Head of caudate nucleus (tissue), 42 donors: ENCODE measurements around the gene ZNF749.
A peak's percentile ranks its signal among the peaks of the same experiment; 100 is the strongest.

Source experiments
- DNase-seq, 42 donors: peaks; one replicate each; pipeline versions ENCODE4 v3.0.0 to v3.0.0-alpha.2; 2020 to 2021; ENCODE audit warnings: mixed read lengths in 7 of 42
- intact Hi-C: fragments of 100-400 bp; cut with DNase I; formaldehyde crosslinking; loops from one replicate; pipeline ENCODE4 v1.15.0; 2022

ZNF749 gene

DNA sequence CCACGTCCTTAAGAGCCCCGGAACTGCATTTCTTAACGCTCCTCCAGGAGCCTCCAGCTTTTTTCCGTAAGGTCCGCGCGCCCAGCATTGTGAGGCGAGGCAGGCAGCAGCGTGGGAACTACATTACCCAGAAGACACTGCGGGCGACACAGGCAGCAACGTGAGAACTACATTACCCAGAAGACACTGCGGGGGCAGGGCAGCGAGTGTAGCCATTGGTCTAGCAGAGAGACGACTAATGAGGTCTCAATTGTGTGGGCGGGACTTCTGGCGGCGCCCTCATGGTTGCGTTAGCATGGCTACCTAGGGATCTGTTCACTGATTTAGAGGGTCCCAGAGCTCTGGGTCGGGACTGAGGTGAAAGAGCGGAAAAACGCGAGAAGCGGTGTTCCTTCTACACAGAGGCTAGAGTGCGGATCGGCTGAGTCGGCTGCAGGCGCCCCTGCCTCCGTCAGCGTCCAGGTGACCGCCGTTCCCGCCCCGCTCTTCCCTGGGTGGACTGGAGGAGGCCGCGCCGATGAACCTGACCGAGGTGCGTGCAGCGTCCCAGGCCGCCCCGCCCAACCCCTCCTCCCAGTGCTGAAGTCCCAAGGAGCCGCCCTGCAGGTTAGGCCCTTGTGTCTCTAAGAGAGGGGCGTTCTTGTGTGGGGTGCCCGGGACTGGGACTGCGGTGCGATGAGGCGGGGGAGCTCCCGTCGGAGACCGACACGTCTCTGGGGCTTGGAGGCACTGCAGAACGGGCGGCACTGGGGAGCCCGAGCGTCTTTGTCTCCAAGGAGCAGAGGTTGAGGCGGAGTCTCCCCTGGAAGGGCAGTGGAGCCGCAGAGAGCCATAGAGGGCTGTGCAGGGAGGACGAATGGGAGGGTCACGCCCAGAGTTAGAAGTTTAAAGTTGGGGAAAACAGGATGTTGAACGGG is at the start of gene ZNF749:
Gene ZNF749, plus strand, starts transcription at position 264 of the 917 bp plus-strand sequence. Its CDS starts 254 bp downstream, at position 518.
- peak; percentile 94 to 100 (median 99) for DNase-seq
- intact Hi-C loops: no loop called here

DNA sequence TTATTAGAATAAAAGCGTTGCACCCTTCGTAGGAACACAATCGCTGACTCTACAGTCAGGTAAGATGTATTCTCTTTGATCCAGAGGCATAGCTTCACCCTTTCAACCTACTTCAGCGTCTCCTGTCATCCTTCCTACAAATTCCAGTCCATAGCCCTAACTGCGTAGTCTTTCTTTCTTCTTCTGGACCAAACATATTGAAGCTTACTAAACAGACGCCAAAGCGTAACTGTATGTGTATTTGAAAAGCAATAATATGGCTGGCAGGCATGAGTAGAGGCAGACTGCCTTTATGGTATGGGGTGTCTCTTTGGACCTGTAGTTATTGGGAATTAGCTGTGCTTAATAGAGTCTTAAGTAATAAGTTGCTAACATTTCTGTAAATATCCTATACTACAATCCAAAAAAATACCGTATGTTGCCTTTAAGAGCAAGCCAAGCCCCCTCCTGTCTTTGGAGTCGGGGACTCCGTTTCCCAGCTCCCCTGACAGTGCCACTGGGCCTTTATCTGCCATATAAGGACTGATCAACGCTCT is 45.9 kb upstream of the ZNF749 start:
- intact Hi-C loops: no loop called here

DNA sequence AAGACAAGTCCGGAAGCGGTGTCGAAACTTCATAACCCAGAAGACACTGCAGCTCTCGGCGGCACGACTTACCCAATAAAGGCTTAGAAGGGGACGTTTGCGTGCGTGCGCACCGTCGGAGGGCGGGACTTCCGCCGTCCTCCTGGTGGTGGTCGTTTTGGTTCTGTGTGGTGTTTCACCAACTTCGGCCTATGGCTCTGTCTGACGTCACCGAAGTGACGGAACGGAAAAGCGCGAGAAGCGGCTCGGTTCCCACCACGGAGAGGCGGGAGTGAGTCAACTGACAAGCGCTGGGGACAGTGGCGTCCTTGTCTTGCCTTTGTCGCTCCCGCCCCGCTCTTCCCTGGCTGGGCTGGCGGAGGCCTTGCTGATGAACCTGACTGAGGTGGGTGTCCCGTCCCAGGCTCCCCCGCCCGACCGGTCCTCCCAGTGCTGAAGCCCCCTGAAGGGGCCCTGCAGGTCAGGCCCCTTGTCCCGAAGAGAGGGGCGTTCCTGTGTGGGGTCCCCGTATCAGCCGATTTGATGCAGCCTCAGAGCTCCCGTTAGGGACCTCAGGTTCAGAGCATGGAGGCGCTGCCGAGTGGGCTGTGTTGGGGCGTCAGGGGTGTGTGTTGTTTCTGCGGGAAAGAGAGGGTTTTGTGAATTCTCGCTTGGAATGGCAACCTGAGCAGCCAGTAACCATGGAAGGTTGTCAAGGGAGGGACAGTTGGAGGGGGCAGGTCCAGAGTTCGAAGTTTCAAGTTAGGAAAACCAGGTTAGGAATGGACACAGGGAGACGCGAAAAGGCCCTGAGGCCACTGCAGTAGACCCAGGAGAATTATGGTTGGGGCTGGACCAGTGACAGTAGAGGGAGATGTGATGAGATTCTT is 45.2 kb upstream of the ZNF749 start, which contains the start of gene ZNF548:
Gene ZNF548, plus strand, starts transcription at position 125 of the 869 bp plus-strand sequence. Its CDS starts 246 bp downstream, at position 371.
- peak; percentile 94 to 99 (median 98) for DNase-seq
- intact Hi-C loops: no loop called here

More for the DNA sequence above, 45.9 kb upstream of the ZNF749 start:
- no peak for DNase-seq

DNA sequence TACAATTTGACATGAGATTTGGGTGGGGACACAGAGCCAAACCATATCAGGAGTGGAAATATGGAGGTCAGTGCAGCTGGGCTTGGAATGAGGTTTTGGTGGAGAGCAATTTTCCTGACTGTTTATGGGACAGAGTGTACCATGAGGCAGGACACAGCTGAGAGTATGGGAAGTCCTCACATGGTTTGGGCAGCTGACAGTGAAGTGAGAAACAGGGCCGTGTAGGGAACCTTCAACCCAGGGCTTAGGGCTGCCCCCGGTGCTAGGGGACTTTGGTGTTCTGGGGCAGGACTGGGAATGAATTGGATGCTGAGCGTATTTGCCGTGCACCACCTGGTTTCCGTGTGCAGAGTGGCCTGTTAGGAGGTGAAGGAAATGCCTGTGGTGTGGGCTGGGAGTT is 39.4 kb upstream of the ZNF749 start:
- DNase-seq: no peak
- intact Hi-C loops: no loop called here

DNA sequence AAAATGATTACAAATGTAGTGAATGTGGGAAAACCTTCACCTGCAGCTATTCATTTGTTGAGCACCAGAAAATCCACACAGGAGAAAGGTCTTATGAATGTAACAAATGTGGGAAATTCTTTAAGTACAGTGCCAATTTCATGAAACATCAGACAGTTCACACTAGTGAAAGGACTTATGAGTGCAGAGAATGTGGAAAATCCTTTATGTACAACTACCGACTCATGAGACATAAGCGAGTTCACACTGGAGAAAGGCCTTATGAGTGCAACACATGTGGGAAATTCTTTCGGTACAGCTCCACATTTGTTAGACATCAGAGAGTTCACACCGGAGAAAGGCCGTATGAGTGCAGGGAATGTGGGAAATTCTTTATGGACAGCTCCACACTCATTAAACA is 36.3 kb upstream of the ZNF749 start:
- no peak for DNase-seq
- intact Hi-C loops: no loop called here

DNA sequence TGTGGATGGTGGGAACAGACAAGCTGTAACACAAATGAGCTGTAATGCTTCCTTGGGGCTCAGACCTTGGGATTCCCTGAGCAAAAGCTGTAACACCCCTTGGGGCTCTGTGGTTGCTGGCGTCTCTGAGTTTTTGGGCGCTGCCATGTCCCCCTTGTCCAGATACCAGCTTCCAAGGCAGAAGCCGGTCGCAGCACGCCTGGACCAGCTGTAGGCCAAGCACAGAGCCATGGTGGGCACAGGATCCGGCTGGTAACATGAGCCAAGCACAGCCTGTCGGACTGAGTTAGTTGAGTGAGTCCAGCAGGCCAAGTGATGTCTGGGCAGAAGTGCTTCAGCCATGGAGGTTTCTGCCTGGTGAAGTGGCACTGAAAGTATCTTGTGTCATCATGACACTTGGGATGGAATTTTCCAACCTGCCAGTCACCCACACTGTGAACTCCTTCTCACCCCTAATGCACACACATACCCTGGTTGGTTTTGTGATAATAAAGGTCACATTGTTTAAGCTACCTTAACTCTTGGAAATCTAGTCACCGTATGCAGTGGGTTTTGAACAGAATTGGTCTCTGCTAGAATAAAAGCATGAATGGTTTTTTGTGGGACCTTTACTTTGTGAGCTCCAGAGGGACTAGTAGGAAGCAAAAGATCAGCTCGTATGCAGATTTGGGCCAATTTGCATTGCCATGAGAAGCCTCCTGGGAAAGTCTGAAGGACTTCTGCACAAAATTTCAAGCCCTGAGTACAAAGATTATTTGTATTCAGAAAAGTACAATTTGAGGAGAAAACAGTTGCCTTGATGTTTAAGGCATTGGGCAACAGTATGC is 31.2 kb upstream of the ZNF749 start:
- DNase-seq: no peak
- intact Hi-C loops: no loop called here

DNA sequence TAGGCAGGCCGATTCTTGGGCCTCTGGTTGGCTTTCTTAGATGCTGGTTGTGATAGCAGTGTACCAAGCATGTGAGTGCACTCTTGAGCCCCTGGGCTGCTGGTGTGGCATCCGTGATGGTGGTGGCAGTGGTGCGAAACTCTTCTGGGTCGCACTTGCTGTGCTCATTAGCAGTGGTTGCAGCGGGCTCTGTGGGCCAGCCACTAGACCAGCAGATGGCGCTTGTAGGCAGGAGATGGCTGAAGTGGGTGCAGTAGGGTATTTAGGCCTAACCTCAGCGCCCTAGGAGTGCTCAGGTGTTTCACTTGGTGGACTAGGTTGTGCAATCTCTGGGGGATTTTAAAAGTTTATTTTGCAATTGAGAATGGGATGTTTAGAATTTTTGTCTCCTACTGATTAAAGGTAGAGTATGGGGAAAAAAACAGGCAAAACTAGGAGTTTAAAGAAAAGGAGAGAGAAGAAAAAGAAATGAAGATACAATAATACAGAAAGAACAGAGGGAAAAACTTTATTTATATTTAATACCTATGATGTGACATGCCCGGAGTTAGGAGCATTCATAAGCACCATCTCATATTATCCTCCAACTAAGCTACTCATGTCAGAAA is 28.5 kb upstream of the ZNF749 start:
- DNase-seq: peak in 40 of 42 donors; percentile 19 to 79 (median 59)

DNA sequence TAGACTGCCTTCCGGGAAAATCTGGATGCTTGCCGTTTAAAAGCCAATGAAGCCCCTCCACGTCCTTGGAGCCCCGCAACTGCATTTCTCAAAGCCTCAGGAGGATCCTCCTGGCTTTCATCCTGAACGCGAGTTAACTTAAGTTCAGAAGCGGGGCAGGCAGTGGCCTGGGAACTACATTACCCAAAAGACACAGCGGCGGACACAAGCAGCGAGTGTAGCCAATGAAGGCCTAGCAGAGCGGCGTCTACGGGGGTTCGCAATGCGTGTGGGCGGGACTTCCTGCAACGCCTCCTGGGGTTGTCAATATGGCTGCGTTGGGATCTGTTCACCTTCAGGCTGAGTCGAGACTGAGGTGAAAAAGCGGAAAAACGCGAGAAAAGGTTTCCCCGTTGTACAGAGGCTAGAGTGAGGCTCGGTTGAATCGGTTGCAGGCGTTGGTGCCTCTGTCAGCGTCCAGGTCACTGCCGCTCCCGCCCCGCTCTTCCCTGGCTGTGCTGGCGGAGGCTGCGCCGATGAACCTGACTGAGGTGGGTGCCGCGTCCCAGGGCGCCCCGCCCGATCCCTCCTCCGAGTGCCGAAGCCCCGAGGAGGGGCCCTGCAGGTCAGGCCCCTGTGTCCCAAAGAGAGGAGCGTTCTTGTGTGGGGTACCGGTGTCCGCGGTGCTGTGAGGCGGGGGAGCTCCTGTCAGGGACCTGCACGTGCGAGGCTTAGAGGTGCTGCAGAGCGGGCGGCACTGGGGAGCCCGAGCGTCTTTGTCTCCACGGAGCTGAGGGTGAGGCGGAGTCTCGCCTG is 24.1 kb upstream of the ZNF749 start, which contains the start of gene ZNF17:
Gene ZNF17, plus strand, starts transcription at position 285 of the 795 bp plus-strand sequence. CDS start 2,455 bp downstream, outside the sequence.
- intact Hi-C loops: no loop called here
- peak; percentile 92 to 99 (median 97) for DNase-seq

More for the DNA sequence above, 28.5 kb upstream of the ZNF749 start:
- intact Hi-C loops: no loop called here

DNA sequence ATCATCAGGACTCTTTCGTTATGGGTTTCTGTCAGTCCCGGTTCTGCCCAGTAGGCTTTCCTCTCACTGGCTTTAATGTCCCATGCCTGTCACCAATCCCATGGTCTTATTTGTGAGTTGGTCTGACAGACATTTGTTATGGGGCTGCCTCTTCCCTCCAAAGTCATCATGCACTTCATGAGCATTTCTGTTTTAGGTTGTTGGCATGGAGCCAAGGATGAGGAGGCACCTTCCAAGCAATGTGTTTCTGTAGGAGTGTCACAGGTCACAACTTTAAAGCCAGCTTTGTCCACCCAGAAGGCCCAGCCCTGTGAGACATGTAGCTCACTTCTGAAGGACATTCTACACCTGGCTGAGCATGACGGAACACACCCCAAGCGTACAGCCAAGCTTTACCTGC is 15.7 kb upstream of the ZNF749 start:
- no peak for DNase-seq
- intact Hi-C loops: no loop called here

DNA sequence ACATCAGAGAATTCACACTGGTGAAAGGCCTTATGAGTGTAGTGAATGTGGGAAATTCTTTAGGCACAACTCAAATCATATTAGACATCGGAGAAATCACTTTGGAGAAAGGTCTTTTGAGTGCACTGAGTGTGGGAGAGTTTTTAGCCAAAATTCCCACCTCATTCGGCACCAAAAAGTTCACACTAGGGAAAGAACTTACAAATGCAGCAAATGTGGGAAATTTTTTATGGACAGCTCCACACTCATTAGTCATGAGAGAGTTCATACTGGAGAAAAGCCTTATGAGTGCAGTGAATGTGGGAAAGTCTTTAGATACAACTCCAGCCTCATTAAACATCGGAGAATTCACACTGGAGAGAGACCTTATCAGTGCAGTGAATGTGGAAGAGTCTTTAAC is 14.1 kb upstream of the ZNF749 start:
- DNase-seq: no peak
- intact Hi-C loops: no loop called here

DNA sequence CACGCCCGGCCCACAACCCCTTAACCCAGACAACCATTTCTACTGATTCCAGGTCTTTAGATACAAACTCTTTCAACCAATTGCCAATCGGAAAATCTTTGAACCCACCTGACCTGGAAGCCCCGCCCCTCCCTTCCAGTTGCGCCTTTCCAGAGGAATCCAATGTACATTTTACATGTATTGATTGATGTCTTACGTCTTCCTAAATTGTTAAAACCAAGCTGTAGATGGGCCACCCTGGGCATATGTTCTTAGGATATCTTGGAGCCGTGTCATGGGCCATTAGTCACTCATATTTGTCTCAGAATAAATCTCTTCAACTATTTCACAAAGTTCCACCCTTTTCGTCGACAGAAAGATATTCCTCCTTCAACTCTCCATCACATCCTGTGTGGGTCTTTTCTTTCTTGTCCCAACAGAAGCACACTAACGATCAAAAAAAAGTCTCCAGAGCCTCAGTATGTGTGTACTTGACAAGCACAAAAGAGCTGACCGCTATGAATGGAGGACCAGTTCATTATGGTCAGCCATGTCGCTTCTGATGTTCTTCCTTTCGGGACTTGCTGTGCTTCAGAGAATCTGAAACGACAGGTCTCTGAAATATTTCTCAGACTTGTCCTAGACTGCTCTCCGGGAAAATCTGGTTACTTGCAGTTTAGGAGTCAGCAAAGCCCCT is 601 bp upstream of the ZNF749 start:
- no peak for DNase-seq
- intact Hi-C loops: no loop called here

DNA sequence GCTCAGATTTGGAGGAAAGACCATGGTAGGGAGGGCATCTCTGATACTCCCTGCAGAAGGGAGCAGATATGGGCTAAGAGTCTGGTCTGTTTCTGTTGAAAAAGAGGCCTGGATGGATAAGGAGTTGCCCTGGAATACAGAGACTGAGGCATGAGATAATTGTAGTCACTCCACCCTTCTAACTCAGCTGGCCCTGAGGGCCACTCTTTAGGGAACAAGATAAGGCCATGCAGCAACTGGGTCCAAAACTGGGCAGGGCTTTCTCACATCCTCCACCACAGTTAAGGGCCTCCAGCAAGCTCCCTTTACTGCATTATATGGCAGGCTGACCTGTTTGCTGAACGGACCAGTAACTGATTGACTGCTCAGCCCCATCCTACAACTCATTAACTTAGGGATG is 1.3 kb downstream of the ZNF749 start:
- no peak for DNase-seq
- intact Hi-C loops: no loop called here

DNA sequence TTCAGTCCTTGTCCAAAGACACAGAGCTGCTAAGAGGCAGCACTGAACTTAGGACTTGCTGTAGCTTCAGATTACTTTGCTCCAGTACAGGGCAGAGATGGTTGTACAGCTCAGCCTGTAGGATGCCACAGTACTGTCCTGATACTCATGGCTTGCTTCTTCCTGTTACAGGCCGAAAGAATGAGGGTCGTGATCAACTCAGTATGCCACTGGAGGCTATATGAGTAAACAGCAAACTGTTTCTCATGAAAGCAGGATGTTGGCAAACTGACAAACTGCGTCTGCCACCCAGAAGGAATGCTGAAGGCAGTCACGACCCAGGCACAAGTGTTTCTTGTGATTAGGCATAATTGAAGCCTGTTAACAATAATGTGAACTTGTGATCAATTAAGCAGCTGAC is 2.8 kb downstream of the ZNF749 start:
- no peak for DNase-seq
- intact Hi-C loops: no loop called here

DNA sequence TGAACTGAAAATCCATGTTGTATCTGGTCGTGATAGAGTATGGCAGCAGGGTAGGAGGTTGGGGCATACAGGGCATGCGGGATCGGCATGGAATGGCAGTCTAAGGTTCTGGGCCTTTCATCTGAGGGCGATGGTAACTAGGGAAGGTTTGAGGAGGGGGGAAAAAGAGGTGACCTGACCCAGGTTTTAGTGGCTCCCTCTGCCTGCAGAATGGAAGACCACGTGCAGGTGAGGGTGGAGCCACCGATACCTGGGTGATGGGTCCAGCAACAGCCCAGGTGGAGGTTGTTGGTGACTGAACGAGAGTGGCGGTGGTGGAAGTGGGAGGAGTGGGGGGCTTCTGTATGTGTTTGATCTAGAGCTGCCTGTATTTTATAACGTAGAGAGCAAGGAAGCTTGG is 3.8 kb downstream of the ZNF749 start:
- DNase-seq: no peak
- intact Hi-C loops: no loop called here

DNA sequence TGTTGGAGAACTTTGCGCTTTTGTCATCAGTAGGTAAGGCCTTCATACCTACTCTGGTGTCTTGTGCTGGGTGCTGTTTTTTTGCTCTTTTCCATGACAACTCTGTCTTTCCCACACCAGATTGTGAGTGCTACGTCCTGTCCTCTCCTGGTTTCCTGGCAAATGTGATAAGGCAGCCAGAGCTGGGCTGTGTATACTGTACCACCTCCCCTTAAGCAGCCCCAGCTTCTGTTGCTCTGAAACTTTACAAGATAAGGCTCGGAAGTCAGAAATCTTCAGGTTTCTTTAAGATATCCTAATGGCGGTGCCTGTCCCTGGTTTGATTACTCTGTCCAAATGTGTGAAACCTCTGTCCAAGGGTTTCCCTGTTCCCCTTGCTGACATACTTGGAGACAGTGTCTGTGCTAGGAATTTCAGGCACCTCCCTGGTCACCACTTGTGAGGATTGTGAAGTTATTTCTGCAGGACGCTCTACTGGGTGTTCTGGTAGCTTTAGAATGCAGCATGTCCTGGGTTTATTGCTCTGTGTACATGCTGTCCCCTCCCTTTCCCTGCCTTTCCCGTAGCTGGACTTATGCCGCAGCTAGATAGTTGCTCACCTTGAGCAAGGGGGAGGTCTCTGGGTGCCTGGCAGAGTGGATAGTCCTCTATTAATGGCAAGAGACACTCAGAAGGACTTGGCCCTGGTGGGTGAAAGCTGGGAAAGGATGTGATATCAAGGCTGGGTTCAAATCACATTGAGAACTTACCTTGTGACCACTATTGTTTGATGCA is 7.0 kb downstream of the ZNF749 start:
- intact Hi-C loops: no loop called here
- no peak for DNase-seq

DNA sequence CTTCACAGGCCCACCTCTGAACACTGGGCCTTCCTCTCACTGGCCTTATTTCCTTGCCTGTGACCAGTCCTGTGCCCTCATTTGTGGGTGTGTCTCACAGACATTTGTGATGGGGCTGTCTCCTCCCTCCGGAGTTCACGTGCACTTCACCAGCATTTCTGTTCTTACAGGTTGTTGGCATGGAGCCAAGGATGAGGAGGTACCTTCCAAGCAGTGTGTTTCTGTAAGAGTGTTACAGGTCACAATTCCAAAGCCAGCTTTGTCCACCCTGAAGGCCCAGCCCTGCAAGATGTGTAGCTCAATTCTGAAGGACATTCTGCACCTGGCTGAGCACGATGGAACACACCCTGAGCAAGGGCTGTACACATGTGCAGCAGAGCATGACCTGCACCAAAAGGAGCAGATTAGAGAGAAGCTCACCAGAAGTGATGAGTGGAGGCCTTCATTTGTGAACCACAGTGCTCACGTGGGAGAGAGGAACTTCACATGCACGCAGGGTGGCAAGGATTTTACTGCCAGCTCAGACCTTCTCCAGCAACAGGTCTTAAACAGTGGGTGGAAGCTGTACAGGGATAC is 8.1 kb downstream of the ZNF749 start:
- intact Hi-C loops: no loop called here

More for the DNA sequence above, 8.1 kb downstream of the ZNF749 start:
- DNase-seq: no peak
